GM23338 (cell line): ENCODE measurements around the gene WDR33.
"Not testable (repeated sequence)": the region's sequence is repeated elsewhere in the genome, so short reads cannot be mapped to it uniquely, and the experiment has no call there.

ENCODE experiments used
- CREB1 ChIP-seq: fragments of 250-450 bp; sonication (Bioruptor Pico); IDR thresholded peaks from 2 replicates; pipeline ENCODE4 v1.5.0; 2020; ENCODE audit warnings: low read depth, mild to moderate bottlenecking, moderate library complexity
- CTCF ChIP-seq, 2 experiments: fragments of 200-600 bp in 1 of 2; sonication (generic) in 1 of 2; conservative IDR thresholded peaks; 2 replicates each; pipeline versions ENCODE4 v1.5.1 to v1.6.1; 2016 to 2017; ENCODE audit warnings: antibody characterized with exemption in 2 of 2, low read depth in 2 of 2, mild to moderate bottlenecking in 2 of 2, moderate library complexity in 1 of 2
- EZH2 ChIP-seq: fragments of 200-600 bp; sonication (generic); IDR thresholded peaks from one replicate; pipeline ENCODE4 v1.8.0; 2017; ENCODE audit warnings: antibody characterized with exemption, mild to moderate bottlenecking, low read depth; ENCODE audit not compliant: unreplicated experiment
- EZH2phosphoT487 ChIP-seq: fragments of 200-600 bp; sonication (generic); IDR thresholded peaks from one replicate; pipeline ENCODE4 v1.8.1; 2018; ENCODE audit warnings: antibody characterized with exemption; ENCODE audit not compliant: unreplicated experiment
- POLR2AphosphoS5 ChIP-seq: IDR thresholded peaks from 2 replicates; pipeline ENCODE4 v1.6.1; 2016; ENCODE audit warnings: antibody characterized with exemption, low read depth
- REST ChIP-seq: IDR thresholded peaks from one replicate; pipeline ENCODE4 v1.6.1; 2018; ENCODE audit warnings: antibody characterized with exemption; ENCODE audit not compliant: unreplicated experiment
- STAT1 ChIP-seq: IDR thresholded peaks from one replicate; pipeline ENCODE4 v1.6.1; 2016; ENCODE audit warnings: antibody characterized with exemption; ENCODE audit not compliant: unreplicated experiment

- TF ChIP-seq CREB1 (CRISPR knock-in tag); CTCF (conservative IDR thresholded peaks at IDR 0.05; ENCODE audit: low read depth in 2 of 2); REST; POLR2AphosphoS5; EZH2phosphoT487; STAT1; EZH2: not testable (repeated sequence)
Measured at GRCh38 chr2:127806860-127807259, 4.1 kb downstream of the WDR33 start.
